GM21515 (cell line): ENCODE results near the gene AMBRA1.

ENCODE experiments used
- ATAC-seq: cut with Tn5 transposase; IDR thresholded peaks from one replicate; pipeline ENCODE4 v1.9.1; 2021; ENCODE audit not compliant: unreplicated experiment

AMBRA1 gene

DNA sequence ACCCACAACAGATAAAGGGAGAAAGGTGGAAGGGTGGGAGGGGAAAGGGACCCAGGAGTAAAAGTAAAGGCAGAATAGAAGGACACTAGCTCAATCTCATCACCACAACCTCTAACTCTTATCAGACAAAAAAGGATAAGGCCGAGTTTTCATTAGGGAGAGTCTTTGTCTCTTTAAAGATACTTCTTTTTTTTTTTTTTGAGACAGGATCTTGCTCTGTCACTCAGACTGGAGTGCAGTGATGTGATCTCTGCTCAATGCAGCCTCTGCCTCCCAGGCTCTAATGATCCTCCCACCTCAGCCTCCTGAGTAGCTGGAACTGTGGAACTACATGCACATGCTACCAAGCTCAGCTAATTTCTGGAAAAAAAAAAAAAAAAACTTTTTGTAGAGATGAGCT is 116.7 kb downstream of the AMBRA1 start:
- ATAC-seq: no peak

GRCh38 chr11:46475926-46476545 is 117.8 kb downstream of the AMBRA1 start:
- ATAC-seq: no peak

DNA sequence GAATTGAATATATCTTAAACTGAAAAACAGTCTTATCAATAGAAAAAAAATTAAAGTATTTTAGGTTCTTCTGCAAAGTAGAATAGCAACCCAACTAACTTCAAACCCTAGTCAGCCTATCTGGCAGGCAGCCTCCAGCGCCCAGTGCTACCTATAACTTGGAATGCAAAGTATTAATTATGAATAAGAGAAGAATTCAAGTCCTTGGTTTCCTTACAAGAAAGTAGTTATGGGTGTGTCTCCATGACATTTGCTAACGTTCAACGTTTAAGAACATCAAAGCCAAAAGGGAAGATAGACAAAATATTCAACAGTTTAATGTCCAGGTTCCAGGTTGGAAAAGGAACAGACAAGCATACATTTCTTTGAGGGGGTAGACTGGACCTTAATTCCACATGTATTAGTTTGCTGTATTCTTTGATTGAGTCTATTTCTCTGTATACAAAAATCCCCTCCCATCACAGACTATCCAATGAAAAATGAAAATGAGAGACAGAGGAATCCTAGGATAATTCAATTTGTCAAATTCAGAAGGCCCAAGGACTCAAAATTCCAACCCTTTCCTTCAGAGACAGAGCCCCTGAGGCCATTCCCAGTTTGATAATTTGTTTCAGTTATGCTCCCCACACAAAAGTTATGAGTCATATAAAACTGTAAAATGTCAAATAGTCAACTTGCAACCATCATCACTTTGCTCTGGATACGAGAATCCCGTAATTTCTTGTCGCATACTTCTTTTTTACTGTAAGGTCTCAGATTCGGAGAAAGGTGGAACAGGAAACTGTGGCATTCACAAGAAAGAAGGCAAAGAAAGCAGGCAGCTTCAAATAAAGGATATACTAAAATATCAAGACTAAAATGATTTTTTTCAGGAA is 118.5 kb downstream of the AMBRA1 start:
- no peak for ATAC-seq

DNA sequence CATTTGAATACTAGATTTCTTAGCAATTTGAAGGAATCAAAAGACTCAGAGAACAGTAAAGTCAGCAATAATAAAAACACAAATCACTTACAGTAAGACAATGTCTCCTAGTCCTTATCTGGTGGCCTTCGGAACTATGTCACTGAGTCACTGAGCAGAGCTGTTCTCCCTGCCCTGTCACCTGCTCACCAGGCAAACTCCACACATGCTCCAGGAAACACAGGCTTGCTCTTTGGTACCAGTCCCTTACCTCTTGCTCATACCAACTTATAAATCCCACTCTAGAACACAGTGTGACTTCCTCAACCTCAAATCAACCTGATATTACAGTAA is 121.2 kb downstream of the AMBRA1 start:
- no peak for ATAC-seq

DNA sequence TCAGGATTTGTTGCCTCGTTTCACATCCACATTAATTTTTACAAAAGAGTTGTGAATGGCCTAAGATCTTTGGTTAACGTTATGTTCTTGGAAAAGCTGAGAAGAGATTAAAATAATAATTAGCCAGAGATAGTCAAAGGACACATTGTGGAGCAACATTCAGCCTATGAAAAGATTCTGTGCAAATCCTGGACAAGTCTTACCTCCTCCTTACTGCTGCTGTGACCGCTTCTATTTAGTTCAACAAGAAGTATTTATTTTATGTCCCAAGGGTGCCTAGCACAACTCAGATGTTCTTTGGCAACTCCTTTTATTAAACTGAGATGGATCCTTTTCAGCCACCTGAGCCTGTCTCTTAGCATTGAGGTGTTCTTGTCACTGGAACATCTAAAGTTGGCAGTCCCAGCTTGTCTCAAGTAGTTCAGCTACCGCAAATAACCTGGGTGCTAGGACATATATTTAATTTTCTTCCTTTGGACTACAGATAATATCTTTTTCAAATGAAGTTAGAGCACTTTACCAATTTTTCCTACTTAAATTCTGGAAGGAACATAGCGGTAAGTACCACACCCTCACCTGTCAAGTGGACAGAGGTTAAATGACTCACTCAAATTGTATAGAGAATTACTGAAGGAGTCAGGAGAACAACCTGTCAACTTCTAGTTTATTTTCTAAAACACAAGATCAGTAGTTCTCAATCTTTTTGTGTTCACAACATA is 121.7 kb downstream of the AMBRA1 start:
- no peak for ATAC-seq

GRCh38 chr11:46469926-46470325 is 123.9 kb downstream of the AMBRA1 start:
- ATAC-seq: no peak

GRCh38 chr11:46465683-46466082 is 128.1 kb downstream of the AMBRA1 start:
- ATAC-seq: no peak

DNA sequence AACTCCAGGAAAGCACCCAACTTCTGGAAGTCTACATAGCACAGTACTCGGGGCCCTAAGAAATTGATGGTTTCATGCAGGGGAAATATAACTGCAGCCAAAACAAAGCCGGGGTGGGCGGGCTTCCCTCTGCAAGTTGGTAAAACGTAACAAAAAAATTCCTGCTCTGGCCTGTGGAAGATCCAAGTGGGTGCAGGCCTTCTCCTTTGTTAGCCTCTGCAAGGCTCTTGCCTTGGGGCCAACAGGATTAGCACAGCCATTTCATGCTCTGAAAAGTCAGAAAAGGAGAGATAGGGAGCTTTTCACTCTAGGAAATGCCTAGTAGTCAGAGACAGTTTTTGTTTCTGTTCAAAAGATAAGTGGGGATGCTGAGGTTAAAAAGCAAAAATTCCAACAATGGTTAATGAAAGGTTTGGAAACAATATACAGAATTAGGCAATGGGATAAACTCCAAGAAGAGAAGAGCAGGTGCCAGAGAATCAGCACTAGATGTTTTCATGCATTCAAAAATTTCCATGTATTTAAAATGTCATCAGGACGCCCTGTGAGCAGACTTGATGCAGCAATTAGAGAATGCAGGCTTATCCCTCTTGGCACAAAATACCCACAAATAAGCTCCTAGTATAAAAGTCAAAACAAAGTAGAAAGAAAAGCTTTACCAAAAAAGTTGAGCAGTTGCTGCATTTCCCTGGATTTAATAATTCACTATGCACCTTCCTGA is 130.0 kb downstream of the AMBRA1 start:
- no peak for ATAC-seq

GRCh38 chr11:46461461-46461927 is 132.3 kb downstream of the AMBRA1 start:
- ATAC-seq: no peak

- ATAC-seq: no peak
These were observed 135.3 kb downstream of the AMBRA1 start for GRCh38 chr11:46458491-46458890.

GRCh38 chr11:46457659-46458424 is 136.0 kb downstream of the AMBRA1 start:
- ATAC-seq: no peak

DNA sequence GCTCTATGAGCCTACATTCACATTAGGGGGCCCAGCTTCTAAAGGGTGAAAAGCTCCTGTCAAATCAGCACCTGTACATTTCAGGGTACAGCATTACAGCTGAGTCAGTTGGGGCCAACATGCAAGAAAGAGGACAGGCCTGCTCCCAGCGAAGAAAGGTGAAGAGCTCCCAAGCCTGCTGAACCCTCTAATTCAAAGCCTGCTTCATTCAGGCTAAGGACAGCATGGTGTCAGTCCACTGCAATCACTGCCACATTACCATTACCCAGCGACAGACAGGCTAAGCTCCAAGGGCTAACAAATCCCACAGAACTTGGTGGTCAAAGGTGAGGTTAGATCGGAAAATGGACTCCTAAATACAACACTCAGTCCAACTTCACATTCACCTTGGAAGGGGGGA is 136.8 kb downstream of the AMBRA1 start:
- ATAC-seq: no peak

GRCh38 chr11:46456269-46457001 is 137.4 kb downstream of the AMBRA1 start:
- no peak for ATAC-seq

GRCh38 chr11:46455834-46456233 is 138.0 kb downstream of the AMBRA1 start:
- ATAC-seq: no peak

DNA sequence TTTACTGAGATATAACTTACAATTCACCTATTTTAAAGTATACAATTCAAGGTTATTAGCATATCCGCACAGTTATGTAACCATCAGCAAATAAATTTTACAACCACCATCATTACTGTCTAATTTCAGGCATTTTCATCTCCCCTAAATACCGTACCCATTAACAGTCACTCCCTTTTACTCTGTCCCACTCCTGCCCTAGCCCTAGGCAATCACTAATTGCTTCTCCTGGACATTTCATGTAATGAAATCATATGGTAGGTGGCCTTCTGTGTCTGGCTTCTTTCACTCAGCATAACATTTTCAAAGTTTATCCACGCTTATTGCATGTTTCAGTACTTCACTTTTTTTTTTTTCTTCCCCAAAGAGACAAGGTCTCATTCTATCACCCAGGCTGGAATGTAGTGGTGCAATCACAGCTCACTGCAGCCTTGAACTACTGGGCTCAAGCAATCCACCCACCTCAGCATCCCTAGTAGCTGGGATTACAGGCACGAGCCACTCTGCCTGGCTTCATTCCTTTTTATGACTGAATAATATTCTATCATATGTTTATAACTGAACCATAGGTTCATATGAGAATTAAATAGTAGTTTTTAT is 140.8 kb downstream of the AMBRA1 start:
- ATAC-seq: no peak

DNA sequence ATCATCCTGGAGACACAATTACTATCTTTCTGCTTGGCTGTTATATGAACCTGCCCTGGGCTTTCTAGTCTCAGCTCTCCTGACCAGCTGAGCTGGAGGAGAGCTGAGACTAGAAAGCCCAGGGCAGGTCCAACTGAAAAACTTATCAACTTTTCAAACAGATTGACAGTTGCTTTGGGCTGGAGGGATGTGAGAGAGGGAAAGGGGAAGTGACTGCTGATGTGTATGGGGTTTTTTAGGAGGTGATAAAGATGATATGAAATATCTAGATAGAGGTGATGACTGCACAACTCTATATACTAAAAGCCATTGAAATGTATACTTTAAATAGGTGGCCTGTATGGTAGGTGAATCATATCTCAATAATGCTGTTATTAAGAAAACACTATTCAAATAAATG is 142.1 kb downstream of the AMBRA1 start:
- no peak for ATAC-seq

GRCh38 chr11:46450846-46451477 is 142.9 kb downstream of the AMBRA1 start:
- no peak for ATAC-seq

GRCh38 chr11:46447544-46447943 is 146.3 kb downstream of the AMBRA1 start:
- no peak for ATAC-seq
